Fibroblast of skin of abdomen (primary cell): ENCODE results near the gene PHF1.

Experiments used
- DNase-seq: peaks from one replicate; pipeline ENCODE4 v3.0.0-alpha.2; 2013

The PHF1 gene

GRCh38 chr6:33458676-33459075 lies 47.9 kb downstream of the PHF1 start:
- no peak for DNase-seq

- DNase-seq, result no peak
Observed at GRCh38 chr6:33459226-33459625, 48.4 kb downstream of the PHF1 start.
